ENCODE results near the gene GDF2. TPM values are rescaled to one million over a fixed set of nuclear protein-coding genes. Genes with fewer than 3 reads are reported as not detected.

GDF2 gene
- not detected in 2 replicates for polyA plus RNA-seq (2011; rRNA removed)
- not detected in 2 replicates for polyA minus RNA-seq (2011; rRNA and poly(A)+ RNA removed)

GRCh38 chr10:47322300-47323061 lies at the start of gene GDF2:
TSS of gene GDF2 (plus strand) at chr10:47322454. CDS start at chr10:47322669, 215 bp downstream.
- ChIA-PET POLR2A (no interaction called here), CTCF (interaction anchor here (0.9 to 1.2 kb wide), 2 partner anchors 11 to 328 kb away, joined by 3 to 4 read pairs; no protein-coding TSS in a partner anchor)
- H3K9me3 ChIP-seq (ENCODE audit: control insufficient read depth, insufficient read depth, low read length) = no peaks in the 10 kb centered on the region
- no peak for TF ChIP-seq CTCF (IDR thresholded peaks at IDR 0.05; ENCODE audit: low read depth, low read length)
- H3K27ac ChIP-seq (ENCODE audit: low read depth, low read length) = no peak within 1 kb of the TSS
- DNase-seq (ENCODE audit: low read depth, low spot score) = no peak
- peaks cover 35% of the 10 kb centered on the region for H3K27me3 ChIP-seq (ENCODE audit: control insufficient read depth, insufficient read depth, low read length)
- H3K4me3 ChIP-seq (ENCODE audit: low read depth, low read length) = no peak within 1 kb of the TSS

- no peak overlapping the region for H3K4me3 ChIP-seq (ENCODE audit: low read depth, low read length)
- ChIA-PET CTCF (interaction anchor here (1.0 kb wide), 1 partner anchor 9 kb away, joined by 3 read pairs; no protein-coding TSS in a partner anchor), POLR2A (no interaction called here)
- peaks cover 2% of the 10 kb centered on the region for H3K27me3 ChIP-seq (ENCODE audit: control insufficient read depth, insufficient read depth, low read length)
- no peak for DNase-seq (ENCODE audit: low read depth, low spot score)
- no peak overlapping the region for H3K27ac ChIP-seq (ENCODE audit: low read depth, low read length)
- H3K9me3 ChIP-seq (ENCODE audit: control insufficient read depth, insufficient read depth, low read length) = no peaks in the 10 kb centered on the region
- no peak for TF ChIP-seq CTCF (IDR thresholded peaks at IDR 0.05; ENCODE audit: low read depth, low read length)
These were observed 46.2 kb upstream of the GDF2 start for GRCh38 chr10:47276071-47276470.

GRCh38 chr10:47276576-47277351 lies 45.5 kb upstream of the GDF2 start:
- H3K9me3 ChIP-seq (ENCODE audit: control insufficient read depth, insufficient read depth, low read length) = no peaks in the 10 kb centered on the region
- H3K27me3 ChIP-seq (ENCODE audit: control insufficient read depth, insufficient read depth, low read length) = peaks cover 5% of the 10 kb centered on the region
- H3K27ac ChIP-seq (ENCODE audit: low read depth, low read length) = no peak overlapping the region
- no peak for DNase-seq (ENCODE audit: low read depth, low spot score)
- POLR2A ChIA-PET = no interaction called here
- no peak for TF ChIP-seq CTCF (IDR thresholded peaks at IDR 0.05; ENCODE audit: low read depth, low read length)
- no peak overlapping the region for H3K4me3 ChIP-seq (ENCODE audit: low read depth, low read length)
- CTCF ChIA-PET = interaction anchor here (1.0 kb wide), 1 partner anchor 10 kb away, joined by 3 read pairs; no protein-coding TSS in a partner anchor

GRCh38 chr10:47277352-47278151 lies 44.7 kb upstream of the GDF2 start:
- no peak overlapping the region for H3K4me3 ChIP-seq (ENCODE audit: low read depth, low read length)
- no peak for TF ChIP-seq CTCF (IDR thresholded peaks at IDR 0.05; ENCODE audit: low read depth, low read length)
- POLR2A ChIA-PET = no interaction called here
- H3K27ac ChIP-seq (ENCODE audit: low read depth, low read length) = no peak overlapping the region
- DNase-seq (ENCODE audit: low read depth, low spot score) = no peak
- CTCF ChIA-PET = no interaction called here
- no peaks in the 10 kb centered on the region for H3K9me3 ChIP-seq (ENCODE audit: control insufficient read depth, insufficient read depth, low read length)
- peaks cover 9% of the 10 kb centered on the region for H3K27me3 ChIP-seq (ENCODE audit: control insufficient read depth, insufficient read depth, low read length)

Data from AG04450 (cell line).